GM21526 (cell line): ENCODE results near the gene PTPRB.

Experiments used
- ATAC-seq: cut with Tn5 transposase; IDR thresholded peaks from one replicate; pipeline ENCODE4 v1.9.1; 2021; ENCODE audit warnings: moderate library complexity; ENCODE audit not compliant: unreplicated experiment, low FRiP score

The PTPRB gene

DNA sequence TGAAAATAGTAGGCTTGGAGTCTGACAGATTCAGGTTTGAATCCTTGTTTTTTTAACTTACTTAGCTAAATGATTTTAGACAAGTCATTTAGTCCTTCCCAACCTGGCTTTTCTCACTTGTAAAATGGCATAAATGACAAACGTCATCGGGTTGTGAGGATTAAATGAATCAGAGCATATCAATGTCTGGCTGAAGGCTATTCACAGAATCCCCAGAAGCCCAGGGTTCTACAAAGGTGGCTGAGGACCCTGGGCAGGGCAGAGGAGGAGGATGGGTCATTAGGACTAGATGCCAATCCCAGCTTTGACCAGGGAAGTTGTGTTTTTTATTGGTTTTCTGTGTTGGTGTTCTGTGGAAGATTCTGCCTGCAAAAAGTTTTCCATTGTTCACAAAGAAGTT, 7.6 kb upstream of the PTPRB start:
- ATAC-seq = no peak

DNA sequence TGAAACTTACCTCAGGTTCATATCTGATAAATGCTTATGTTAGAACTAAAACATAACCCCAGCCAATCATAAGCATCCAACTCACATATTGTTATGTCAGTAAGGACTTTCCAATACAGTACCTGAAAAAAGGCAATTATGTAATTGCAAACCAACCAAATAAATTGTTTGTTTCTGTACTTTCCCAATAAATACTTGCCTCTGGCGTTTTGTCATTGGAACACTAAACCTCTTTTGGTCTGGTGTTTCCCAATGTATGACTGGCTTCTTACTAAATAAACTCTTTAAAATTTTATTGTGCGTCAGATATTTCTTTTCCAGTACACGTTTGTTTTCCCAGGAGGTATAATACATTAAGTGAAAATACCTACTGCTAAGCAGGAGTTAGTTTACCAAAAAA, 6.7 kb upstream of the PTPRB start:
- no peak for ATAC-seq

GRCh38 chr12:70641691-70642090, 4.5 kb upstream of the PTPRB start:
- ATAC-seq = no peak

DNA sequence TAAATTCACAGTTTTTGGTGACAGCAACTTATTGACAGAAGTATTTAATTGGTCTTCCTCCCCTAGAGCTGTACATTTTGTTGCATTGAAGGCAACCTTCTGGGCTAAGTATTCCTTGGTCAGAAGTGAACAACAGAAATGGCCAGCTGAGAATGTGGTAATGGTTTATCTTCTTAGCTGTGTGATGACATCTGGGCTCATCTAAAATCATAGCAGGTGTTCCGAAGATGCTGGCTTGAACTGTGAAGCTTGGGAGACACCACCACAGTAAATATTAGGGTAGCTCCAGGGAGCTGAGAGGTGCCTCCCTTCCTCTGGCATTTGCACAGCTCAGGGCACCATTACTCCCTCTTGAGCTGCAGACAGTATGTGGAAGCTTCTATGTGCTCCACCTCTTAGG, 3.7 kb upstream of the PTPRB start:
- ATAC-seq = no peak

DNA sequence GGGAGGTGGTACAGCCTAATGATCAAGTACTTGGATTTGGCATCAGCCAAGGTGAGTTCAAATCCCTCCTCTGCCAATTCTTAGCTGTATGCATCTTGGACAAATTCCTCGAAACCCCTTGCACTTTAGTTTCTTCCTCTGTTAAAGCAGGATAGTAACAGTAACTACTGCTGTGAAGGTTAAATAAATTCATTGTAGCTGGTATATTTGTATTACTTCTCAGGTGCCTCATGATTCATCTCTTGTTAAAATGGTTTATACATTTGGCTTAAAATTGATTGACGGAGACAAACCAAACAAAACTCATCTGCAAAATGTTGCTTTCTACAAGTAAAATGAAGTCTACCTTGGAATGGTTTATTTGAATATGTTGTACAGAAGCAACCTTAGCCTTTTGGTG, 2.3 kb upstream of the PTPRB start:
- ATAC-seq = no peak

- no peak for ATAC-seq
Measured at GRCh38 chr12:70638639-70639360, 1.6 kb upstream of the PTPRB start.

- no peak for ATAC-seq
Measured at GRCh38 chr12:70635755-70636154, 1.5 kb downstream of the PTPRB start.

- ATAC-seq = no peak
Measured at GRCh38 chr12:70628701-70629480, 8.3 kb downstream of the PTPRB start.

DNA sequence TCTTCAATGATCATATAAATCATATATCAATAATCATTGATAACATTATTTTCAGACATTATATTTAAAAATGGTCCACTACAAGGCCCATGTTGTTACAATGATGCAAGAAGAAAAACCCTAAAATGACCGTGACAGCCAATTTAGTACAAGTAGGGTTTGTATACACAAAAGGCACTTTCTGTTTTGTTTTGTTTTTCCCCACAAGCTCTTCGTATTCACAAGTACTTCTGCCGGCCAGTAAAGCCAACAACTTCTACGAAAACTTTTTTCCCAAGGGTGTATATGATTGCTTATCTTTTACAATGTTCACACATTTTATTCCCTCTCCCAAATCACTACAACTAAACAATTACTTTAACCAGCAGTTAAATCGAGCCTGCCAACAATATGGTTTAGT, 9.6 kb downstream of the PTPRB start:
- no peak for ATAC-seq

DNA sequence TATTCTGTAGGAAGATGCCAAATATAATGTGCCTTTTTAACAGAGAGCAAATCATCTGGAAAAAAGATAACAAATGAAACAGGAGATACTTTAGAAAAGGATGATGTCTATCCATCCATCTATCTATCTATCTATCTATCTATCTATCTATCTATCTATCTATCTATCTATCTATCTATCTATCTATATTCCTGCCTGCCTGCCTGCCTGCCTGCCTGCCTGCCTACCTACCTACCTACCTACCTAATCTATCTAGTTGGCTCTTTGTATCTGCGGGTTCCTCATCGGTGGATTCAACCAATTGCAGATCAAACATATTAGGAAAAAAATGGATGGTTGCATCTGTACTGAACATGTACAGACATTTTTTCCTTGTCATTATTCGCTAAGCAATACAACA, 11.0 kb downstream of the PTPRB start:
- no peak for ATAC-seq

DNA sequence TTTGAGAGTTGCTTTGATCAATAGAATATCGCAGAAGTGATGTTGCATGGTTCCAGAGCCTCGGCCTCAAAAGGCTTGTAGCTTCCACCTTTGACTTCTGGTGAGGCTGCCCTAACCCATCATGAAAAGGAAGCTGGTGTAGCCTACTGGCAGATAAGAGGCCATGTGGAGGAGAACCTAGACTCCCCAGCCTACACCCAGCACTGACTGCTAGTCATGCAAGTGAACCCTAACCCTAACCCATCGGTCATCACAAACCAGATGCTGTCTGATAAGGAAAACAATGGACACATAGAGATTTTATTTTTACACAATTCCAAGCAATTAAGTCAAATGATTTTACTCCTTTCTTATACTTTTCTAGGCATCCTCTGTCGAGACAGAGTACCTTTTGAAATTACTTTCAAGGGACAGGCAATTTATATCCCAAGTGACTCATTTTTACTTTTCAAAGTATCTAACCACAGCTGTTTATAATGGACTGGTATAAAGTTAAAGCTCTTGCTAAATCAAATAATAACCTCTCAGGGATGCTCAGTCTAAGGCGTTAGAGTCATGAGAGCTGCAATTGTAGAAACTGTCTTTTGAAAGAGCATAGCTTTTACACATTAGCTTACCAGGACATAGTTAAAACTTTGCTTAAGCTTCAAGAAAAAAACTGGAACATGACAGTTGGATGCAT, 17.6 kb downstream of the PTPRB start:
- ATAC-seq = no peak

DNA sequence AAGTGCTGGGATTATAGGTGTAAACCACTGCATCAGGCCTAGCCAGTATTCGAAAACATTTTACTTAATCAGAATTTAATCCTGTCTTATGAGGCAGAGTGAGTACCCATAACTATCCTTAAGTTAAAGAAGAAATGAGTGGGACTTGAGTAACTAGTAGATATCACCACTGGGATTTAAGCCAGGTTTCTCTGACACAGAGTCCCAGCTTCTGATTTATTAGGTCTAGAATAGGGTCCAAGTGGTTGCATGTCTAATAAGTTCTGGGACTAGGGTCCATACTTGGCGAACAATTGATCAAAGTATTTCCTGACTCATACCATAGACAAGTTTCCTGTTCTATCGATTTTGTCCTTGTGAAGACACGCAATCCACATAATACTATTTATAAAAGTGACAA, 18.9 kb downstream of the PTPRB start:
- ATAC-seq = no peak

DNA sequence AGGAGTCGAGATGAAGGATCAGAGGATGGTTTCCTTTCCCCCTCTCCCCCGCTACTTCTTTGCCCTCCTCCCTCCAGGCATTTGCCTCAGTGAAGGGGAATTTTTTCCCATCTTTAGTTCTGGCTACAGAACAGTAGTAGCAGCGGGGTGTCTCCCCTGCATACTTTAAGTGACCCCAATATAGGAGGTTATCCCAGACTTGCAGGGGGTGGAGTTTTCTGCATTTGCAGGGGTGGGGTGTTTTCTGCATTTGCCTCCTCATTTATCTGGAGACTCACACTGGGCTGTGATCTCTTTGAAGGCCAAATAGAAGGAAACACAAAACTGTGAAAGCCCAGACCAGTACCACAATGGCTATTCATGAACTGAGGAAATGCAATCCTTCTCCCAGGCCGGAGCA, 19.8 kb downstream of the PTPRB start:
- no peak for ATAC-seq

DNA sequence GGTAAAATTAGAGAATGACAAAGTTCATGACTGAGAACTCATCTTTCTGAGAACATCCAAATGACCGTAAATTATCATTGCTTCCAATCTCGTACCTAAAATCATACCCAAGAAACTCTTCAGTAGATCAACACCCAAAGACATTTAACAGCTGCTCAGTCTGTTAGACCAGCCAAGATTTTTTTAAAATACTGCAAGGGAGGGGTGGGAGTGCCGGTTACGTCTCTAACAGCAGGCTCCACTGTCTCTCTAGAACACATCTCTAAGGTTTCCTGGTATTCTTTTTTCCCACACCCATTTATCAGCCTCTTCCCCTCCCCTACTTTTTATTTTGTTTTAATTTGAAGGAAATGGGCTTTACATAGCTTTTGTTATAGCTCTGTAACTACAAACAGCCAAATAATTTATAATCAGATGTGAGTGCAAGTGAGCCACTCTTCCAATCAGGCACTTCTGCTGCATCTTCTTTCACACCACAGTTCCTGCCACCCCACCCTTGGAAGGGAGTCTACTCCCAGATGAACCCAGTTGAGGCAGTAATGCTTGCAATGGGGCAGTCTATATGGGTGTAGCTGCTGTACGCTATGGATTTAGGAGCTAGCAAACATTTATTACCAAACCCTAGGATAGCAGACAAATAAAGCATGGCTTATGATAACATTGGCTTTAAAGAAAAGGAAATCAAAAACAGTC, 21.9 kb downstream of the PTPRB start:
- no peak for ATAC-seq

GRCh38 chr12:70609739-70610491, 27.3 kb downstream of the PTPRB start:
- no peak for ATAC-seq

DNA sequence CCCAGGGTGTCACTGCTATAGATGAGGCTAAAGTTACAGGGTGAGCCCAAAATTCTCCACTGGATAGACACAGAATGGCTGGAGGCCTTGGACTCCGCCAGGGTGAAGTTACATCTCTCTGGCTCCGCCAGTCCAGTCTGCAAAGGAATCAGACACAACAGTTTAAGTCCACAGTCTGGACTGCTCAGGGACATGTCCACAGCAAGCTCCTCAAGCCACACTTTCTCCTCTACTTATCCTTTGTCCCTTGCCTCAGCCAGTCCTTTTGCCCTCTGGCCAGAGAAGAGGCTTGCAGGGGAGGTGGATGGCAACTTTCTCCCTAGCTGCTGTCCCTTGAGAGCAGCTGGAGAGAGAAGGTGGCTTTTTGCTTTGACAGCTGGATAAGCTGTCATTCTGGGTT, 28.0 kb downstream of the PTPRB start:
- no peak for ATAC-seq

DNA sequence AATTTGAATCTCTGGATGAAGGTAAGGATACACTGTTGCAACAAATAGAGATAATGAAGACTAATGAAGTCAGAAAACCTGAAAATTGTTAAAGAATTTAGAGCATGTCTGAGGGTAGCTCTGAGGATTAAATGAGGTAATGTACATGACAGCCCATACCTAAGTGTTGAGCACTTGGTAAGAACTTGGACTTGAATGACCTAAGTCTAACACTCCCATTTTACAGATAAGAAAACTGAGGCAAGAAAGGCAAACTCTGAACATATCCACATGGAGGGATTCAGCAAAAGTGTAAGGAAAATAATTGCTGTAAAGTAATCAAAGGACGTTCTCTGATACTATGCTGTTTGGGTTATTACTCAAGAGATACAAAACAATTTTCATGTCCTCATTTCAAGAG, 29.0 kb downstream of the PTPRB start:
- ATAC-seq = no peak

GRCh38 chr12:70607107-70607506, 30.1 kb downstream of the PTPRB start:
- ATAC-seq = no peak

DNA sequence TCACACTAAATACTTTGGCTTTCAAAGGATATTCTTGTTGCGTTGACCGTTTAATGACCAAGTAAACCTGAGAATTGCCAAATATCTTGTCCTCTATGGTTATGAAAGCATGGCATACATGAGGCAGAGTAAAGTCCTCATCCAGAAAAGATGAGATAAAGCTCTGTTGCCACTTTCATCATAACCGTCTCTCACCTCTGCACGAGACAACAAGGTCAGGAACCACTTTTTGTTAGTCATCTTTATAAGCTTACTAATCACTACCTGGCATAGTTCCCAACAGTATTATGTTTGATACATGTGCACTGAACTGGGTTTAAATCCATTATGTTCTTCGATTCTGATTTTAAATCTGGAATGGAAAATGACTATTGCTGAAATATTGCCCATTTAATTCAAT, 31.3 kb downstream of the PTPRB start:
- no peak for ATAC-seq

DNA sequence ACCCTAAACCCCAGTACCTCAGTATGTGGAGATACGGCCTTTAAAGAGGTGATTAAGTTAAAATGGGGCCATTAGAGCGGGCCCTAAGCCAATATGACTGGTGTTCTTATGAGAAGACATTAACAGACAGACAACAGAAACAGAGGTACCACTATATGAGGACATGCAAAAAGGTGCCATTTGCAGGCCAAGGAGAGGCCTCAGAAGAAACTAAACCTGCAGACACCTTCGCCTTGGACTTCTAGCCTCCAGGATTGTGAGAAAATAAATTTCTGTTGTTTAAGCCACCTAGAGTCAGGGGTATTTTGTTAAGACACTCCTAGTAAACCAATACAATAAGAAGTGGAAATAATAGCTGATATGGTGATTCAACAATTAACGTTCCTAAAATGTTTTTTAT, 32.6 kb downstream of the PTPRB start:
- no peak for ATAC-seq
